HuH-7.5 (cell line): ENCODE data around the gene TSEN34.
"Not testable (repeated sequence)": the region's sequence is repeated elsewhere in the genome, so short reads cannot be mapped to it uniquely, and the experiment has no call there.

ENCODE experiments used
- DNase-seq: peaks from one replicate; pipeline ENCODE4 v3.0.0; 2011; ENCODE audit warnings: low spot score

The TSEN34 gene

GRCh38 chr19:54188215-54188871, 2.8 kb upstream of the TSEN34 start:
- DNase-seq, result no peak

GRCh38 chr19:54189145-54189734, 1.9 kb upstream of the TSEN34 start, which contains the start of gene MBOAT7:
TSS of gene MBOAT7 (minus strand) at chr19:54189580. CDS start at chr19:54188508, 1,072 bp downstream.
- DNase-seq, result no peak

- DNase-seq, result peak; percentile 92
Measured at GRCh38 chr19:54189735-54190502, 1.2 kb upstream of the TSEN34 start.

- peak; percentile 75 for DNase-seq
Measured at GRCh38 chr19:54190503-54191010, 551 bp upstream of the TSEN34 start.

GRCh38 chr19:54191811-54192453, 824 bp downstream of the TSEN34 start:
- no peak for DNase-seq

GRCh38 chr19:54193011-54193410, 1.9 kb downstream of the TSEN34 start:
- DNase-seq, result no peak

GRCh38 chr19:54194463-54194862, 3.4 kb downstream of the TSEN34 start:
- not testable (repeated sequence) for DNase-seq

GRCh38 chr19:54196536-54196935, 5.4 kb downstream of the TSEN34 start:
- no peak for DNase-seq

- no peak for DNase-seq
Measured at GRCh38 chr19:54197121-54197520, 6.0 kb downstream of the TSEN34 start.

GRCh38 chr19:54199401-54199800, 8.3 kb downstream of the TSEN34 start:
- DNase-seq, result no peak

- no peak for DNase-seq
Measured at GRCh38 chr19:54201172-54201701, 10.1 kb downstream of the TSEN34 start.

GRCh38 chr19:54201980-54202379, 10.9 kb downstream of the TSEN34 start:
- no peak for DNase-seq

GRCh38 chr19:54203151-54203611, 12.1 kb downstream of the TSEN34 start:
- no peak for DNase-seq

- no peak for DNase-seq
Measured at GRCh38 chr19:54204767-54205468, 13.8 kb downstream of the TSEN34 start.

GRCh38 chr19:54206030-54206830, 15.1 kb downstream of the TSEN34 start:
- DNase-seq, result no peak

GRCh38 chr19:54206831-54207177, 15.7 kb downstream of the TSEN34 start:
- no peak for DNase-seq

- not testable (repeated sequence) for DNase-seq
Measured at GRCh38 chr19:54207193-54207592, 16.1 kb downstream of the TSEN34 start.

- DNase-seq, result no peak
Measured at GRCh38 chr19:54207676-54207982, 16.5 kb downstream of the TSEN34 start.

- DNase-seq, result no peak
Measured at GRCh38 chr19:54207983-54208783, 17.1 kb downstream of the TSEN34 start.

GRCh38 chr19:54208784-54209057, 17.6 kb downstream of the TSEN34 start:
- DNase-seq, result no peak
